Endodermal cell (in vitro differentiated cells): Measurements from ENCODE around the gene NPAP1. TPM values are rescaled to one million over a fixed set of nuclear protein-coding genes. Genes with fewer than 3 reads are reported as not detected.
"Not testable (repeated sequence)": the region's sequence is repeated elsewhere in the genome, so short reads cannot be mapped to it uniquely, and the experiment has no call there.

Experiments used
- DNase-seq: peaks from one replicate; pipeline ENCODE4 v3.0.0-alpha.2; 2017
- H3K27ac ChIP-seq: 2 replicates; pipeline ENCODE4 v1.5.1; 2013; ENCODE audit warnings: mild to moderate bottlenecking, low read depth, low read length, moderate library complexity
- H3K27me3 ChIP-seq: 2 replicates; pipeline ENCODE4 v1.6.1; 2013; ENCODE audit warnings: mild to moderate bottlenecking, low read length, moderate library complexity; ENCODE audit not compliant: insufficient read depth, control insufficient read depth, poor library complexity, severe bottlenecking
- H3K36me3 ChIP-seq: 2 replicates; pipeline ENCODE4 v1.7.0; 2013; ENCODE audit warnings: mild to moderate bottlenecking, low read length, moderate library complexity; ENCODE audit not compliant: control insufficient read depth, insufficient read depth
- H3K4me1 ChIP-seq: one replicate; pipeline ENCODE4 v1.7.0; 2013; ENCODE audit warnings: low read length; ENCODE audit not compliant: control insufficient read depth, insufficient read depth
- H3K4me3 ChIP-seq: 2 replicates; pipeline ENCODE4 v1.5.1; 2013; ENCODE audit warnings: mild to moderate bottlenecking, low read length, moderate library complexity
- H3K9ac ChIP-seq: 2 replicates; pipeline ENCODE4 v1.6.1; 2013; ENCODE audit warnings: mild to moderate bottlenecking, low read length, moderate library complexity; ENCODE audit not compliant: poor library complexity, severe bottlenecking; ENCODE audit errors: extremely low read depth
- H3K9me3 ChIP-seq: 2 replicates; pipeline ENCODE4 v1.6.1; 2013; ENCODE audit warnings: mild to moderate bottlenecking, low read length, moderate library complexity; ENCODE audit not compliant: control insufficient read depth
- H3K27ac Mint-ChIP-seq: 2 replicates; pipeline ENCODE4 v1.8.0; 2020; ENCODE audit warnings: mixed read lengths
- H3K27me3 Mint-ChIP-seq: 2 replicates; pipeline ENCODE4 v1.8.0; 2021; ENCODE audit warnings: mild to moderate bottlenecking, mixed read lengths; ENCODE audit not compliant: insufficient read depth
- H3K36me3 Mint-ChIP-seq: 2 replicates; pipeline ENCODE4 v1.8.0; 2020; ENCODE audit warnings: low read depth, mixed read lengths
- H3K4me1 Mint-ChIP-seq: 2 replicates; pipeline ENCODE4 v1.8.0; 2020; ENCODE audit warnings: mixed read lengths
- H3K4me3 Mint-ChIP-seq: 2 replicates; pipeline ENCODE4 v1.8.0; 2020; ENCODE audit warnings: mild to moderate bottlenecking, moderate library complexity, mixed read lengths
- H3K9me3 Mint-ChIP-seq: 2 replicates; pipeline ENCODE4 v1.8.0; 2020; ENCODE audit warnings: mild to moderate bottlenecking, mixed read lengths
- WGBS, 2 experiments: methylation state at CpG; one replicate each; pipeline versions ENCODE4 v1.1.5 to v1.1.7; 2013; ENCODE audit warnings: missing lambda C conversion rate in 2 of 2, mixed read lengths in 1 of 2; ENCODE audit not compliant: insufficient coverage in 1 of 2, insufficient read length in 1 of 2; 5-methylcytosine and 5-hydroxymethylcytosine counted together
- total RNA-seq, 2 donors: library from RNA; stranded (reverse); fragmentation: NEBNext Ultra II Directional in 1 of 2; extraction: Animal tissue kit (Norgen Biotek cat#: 25700) in 1 of 2; gene quantifications; 2 replicates in 1 of 2; 3 replicates in 1 of 2; pipeline ENCODE4 v1.2.1, GENCODE V29; 2021
- TF ChIP-seq, protein P1 (sequence below): fragments of 200-600 bp; sonication (generic); conservative IDR thresholded peaks from 2 replicates; pipeline ENCODE4 v1.5.0; 2021; ENCODE audit warnings: antibody characterized with exemption, mild to moderate bottlenecking

The NPAP1 gene
- total RNA-seq, 2 donors from 2014 or later: 0.18 to 0.29 TPM

DNA sequence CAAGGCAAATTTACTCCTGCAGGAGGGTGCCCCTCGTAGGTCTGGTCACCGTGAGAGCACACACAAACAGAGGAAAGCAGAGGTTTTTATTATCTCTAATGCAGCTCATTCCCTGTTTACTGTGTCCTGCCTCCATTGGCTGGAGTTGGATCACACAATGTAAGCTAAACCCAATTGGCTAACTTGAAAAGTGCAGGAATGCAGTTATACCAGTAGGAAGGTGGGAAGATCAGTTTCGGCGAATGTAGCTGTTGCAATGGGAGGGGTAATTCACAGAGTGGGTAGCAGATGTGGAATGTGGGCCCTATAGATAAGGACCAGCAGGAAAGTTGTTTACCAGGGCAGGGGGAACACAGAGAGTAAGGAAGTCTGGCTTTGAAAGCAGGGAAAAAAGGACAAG, 42.5 kb upstream of the NPAP1 start:
- Histone ChIP-seq H3K27ac (no peak overlapping the region), H3K36me3 (no peaks in the 10 kb centered on the region), H3K4me1 (no peaks in the 10 kb centered on the region), H3K9me3 (peaks cover 34% of the 10 kb centered on the region), H3K4me3 (peak overlapping the region; percentile 45), H3K9ac (no peak overlapping the region), H3K27me3 (no peaks in the 10 kb centered on the region)
- Mint-ChIP-seq H3K27ac (no peak overlapping the region), H3K4me1 (no peaks in the 10 kb centered on the region), H3K36me3 (peaks cover 6% of the 10 kb centered on the region), H3K4me3 (no peak overlapping the region), H3K9me3 (peaks cover 73% of the 10 kb centered on the region), H3K27me3 (no peaks in the 10 kb centered on the region)
- TF ChIP-seq, protein P1, sequence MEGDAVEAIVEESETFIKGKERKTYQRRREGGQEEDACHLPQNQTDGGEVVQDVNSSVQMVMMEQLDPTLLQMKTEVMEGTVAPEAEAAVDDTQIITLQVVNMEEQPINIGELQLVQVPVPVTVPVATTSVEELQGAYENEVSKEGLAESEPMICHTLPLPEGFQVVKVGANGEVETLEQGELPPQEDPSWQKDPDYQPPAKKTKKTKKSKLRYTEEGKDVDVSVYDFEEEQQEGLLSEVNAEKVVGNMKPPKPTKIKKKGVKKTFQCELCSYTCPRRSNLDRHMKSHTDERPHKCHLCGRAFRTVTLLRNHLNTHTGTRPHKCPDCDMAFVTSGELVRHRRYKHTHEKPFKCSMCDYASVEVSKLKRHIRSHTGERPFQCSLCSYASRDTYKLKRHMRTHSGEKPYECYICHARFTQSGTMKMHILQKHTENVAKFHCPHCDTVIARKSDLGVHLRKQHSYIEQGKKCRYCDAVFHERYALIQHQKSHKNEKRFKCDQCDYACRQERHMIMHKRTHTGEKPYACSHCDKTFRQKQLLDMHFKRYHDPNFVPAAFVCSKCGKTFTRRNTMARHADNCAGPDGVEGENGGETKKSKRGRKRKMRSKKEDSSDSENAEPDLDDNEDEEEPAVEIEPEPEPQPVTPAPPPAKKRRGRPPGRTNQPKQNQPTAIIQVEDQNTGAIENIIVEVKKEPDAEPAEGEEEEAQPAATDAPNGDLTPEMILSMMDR: no peak
- peak; percentile 64 for DNase-seq
- 82 to 91% methylated on average over 2 to 4 of the region's 4 CpGs for WGBS, 2 experiments

DNA sequence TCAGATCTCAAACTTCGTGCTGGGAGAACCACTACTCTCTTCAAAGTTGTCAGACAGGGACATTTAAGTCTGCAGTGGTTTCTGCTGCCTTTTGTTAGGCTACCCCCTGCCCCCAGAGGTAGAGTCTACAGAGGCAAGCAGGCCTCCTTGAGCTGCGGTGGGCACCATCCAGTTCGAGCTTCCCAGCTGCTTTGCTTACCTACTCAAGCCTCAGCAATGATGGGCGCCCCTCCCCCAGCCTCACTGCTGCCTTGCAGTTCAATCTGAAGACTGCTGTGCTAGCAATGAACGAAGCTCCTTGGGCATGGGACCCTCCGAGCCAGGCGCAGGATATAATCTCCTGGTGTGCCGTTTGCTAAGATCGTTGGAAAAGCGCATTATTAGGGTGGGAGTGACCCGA, 36.2 kb upstream of the NPAP1 start:
- H3K27ac ChIP-seq, H3K36me3 ChIP-seq, H3K4me3 ChIP-seq, H3K27ac Mint-ChIP-seq, DNase-seq, H3K4me1 Mint-ChIP-seq, H3K4me3 Mint-ChIP-seq, H3K9ac ChIP-seq, H3K27me3 ChIP-seq, H3K27me3 Mint-ChIP-seq, H3K4me1 ChIP-seq: not testable (repeated sequence)
- H3K9me3 ChIP-seq: peaks cover 31% of the 10 kb centered on the region
- Mint-ChIP-seq H3K36me3 (peaks cover 18% of the 10 kb centered on the region), H3K9me3 (peaks cover 71% of the 10 kb centered on the region)
- WGBS, 2 experiments: 86 to 87% methylated on average over 10 to 11 of the region's 11 CpGs

- TF ChIP-seq, protein P1: no peak
- no peak overlapping the region for H3K9ac ChIP-seq
- H3K27ac ChIP-seq: no peak overlapping the region
- Mint-ChIP-seq H3K9me3 (peaks cover 50% of the 10 kb centered on the region), H3K36me3 (peaks cover 3% of the 10 kb centered on the region), H3K4me1 (no peaks in the 10 kb centered on the region), H3K27ac (no peak overlapping the region), H3K27me3 (no peaks in the 10 kb centered on the region), H3K4me3 (no peak overlapping the region)
- DNase-seq: no peak
- 67 to 78% methylated on average over 1 to 3 of the region's 3 CpGs for WGBS, 2 experiments
- no peaks in the 10 kb centered on the region for H3K27me3 ChIP-seq
- no peak overlapping the region for H3K4me3 ChIP-seq
- no peaks in the 10 kb centered on the region for H3K4me1 ChIP-seq
- no peaks in the 10 kb centered on the region for H3K36me3 ChIP-seq
- peaks cover 31% of the 10 kb centered on the region for H3K9me3 ChIP-seq
Observed at GRCh38 chr15:24645627-24646026, 29.9 kb upstream of the NPAP1 start.

GRCh38 chr15:24659622-24660021, 16.0 kb upstream of the NPAP1 start:
- Histone ChIP-seq H3K27ac (no peak overlapping the region), H3K9me3 (peaks cover 10% of the 10 kb centered on the region), H3K9ac (no peak overlapping the region), H3K27me3 (no peaks in the 10 kb centered on the region), H3K4me1 (no peaks in the 10 kb centered on the region), H3K4me3 (no peak overlapping the region), H3K36me3 (no peaks in the 10 kb centered on the region)
- TF ChIP-seq, protein P1: no peak
- H3K36me3 Mint-ChIP-seq: no peaks in the 10 kb centered on the region
- H3K4me1 Mint-ChIP-seq: no peaks in the 10 kb centered on the region
- DNase-seq: no peak
- peaks cover 51% of the 10 kb centered on the region for H3K9me3 Mint-ChIP-seq
- H3K4me3 Mint-ChIP-seq: no peak overlapping the region
- H3K27me3 Mint-ChIP-seq: no peaks in the 10 kb centered on the region
- 53 to 71% methylated on average over 2 to 7 of the region's 7 CpGs for WGBS, 2 experiments
- no peak overlapping the region for H3K27ac Mint-ChIP-seq
